CD4-positive, alpha-beta T cell treated with Interleukin-6 for 4 hours (primary cell): ENCODE results near the gene GPX8.

Experiments
- DNase-seq: peaks from one replicate; pipeline ENCODE4 v3.0.0-alpha.2; 2020; ENCODE audit warnings: mixed read lengths

GPX8 gene

GRCh38 chr5:55172937-55173686 lies 13.1 kb downstream of the GPX8 start, which contains the start of gene CDC20B:
Gene CDC20B (minus strand): TSS chr5:55173177. CDS start chr5:55173000, 177 bp downstream.
- DNase-seq = peak; percentile 74

GRCh38 chr5:55173687-55174230 lies 13.8 kb downstream of the GPX8 start:
- DNase-seq = no peak

DNA sequence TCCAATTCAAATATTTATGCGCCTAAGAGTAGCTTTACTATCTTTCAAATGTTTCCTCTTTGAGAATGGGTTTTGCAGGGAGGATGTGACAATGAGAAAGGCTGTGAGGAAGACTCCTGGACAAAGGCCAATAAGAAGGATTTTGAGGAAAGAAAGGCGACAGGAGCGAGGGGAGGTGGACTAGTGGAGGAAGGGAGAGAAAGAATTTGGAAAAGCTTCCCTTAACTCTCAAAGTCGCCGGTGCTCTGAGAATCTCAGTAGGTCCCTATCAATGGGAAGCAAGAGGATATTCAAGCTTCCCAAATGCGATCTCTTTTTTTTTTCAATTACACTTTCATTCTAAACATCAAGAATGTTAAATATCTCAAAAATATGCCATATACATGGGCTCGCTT lies 15.8 kb downstream of the GPX8 start:
- DNase-seq = no peak

GRCh38 chr5:55176176-55176818 lies 16.3 kb downstream of the GPX8 start:
- peak; percentile 4 for DNase-seq

GRCh38 chr5:55177078-55177477 lies 17.1 kb downstream of the GPX8 start:
- DNase-seq = no peak

- DNase-seq = no peak
These were observed 20.0 kb downstream of the GPX8 start for GRCh38 chr5:55180016-55180415.

DNA sequence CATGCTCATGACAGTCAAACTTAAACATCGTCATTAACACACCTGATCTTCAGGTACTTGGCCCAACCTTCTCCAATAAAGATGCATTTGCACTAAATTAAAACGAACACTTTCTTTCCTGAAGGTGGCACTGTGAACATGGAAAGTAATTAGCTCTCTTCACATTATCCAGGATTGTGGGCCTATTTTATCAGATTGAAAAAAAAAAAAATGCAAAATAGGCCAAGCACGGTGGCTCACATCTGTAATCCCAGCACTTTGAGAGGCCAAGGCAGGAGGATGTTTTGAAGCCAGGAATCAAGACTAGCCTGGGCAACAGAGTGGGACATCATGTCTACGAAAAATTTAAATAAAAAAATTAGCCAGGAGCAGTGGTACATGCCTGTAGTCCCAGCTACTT lies 27.4 kb downstream of the GPX8 start:
- no peak for DNase-seq

- DNase-seq = no peak
These were observed 28.9 kb downstream of the GPX8 start for GRCh38 chr5:55188656-55189540.

- DNase-seq = no peak
These were observed 31.2 kb downstream of the GPX8 start for GRCh38 chr5:55191165-55191564.

- DNase-seq = no peak
These were observed 45.0 kb downstream of the GPX8 start for GRCh38 chr5:55205001-55205400.

DNA sequence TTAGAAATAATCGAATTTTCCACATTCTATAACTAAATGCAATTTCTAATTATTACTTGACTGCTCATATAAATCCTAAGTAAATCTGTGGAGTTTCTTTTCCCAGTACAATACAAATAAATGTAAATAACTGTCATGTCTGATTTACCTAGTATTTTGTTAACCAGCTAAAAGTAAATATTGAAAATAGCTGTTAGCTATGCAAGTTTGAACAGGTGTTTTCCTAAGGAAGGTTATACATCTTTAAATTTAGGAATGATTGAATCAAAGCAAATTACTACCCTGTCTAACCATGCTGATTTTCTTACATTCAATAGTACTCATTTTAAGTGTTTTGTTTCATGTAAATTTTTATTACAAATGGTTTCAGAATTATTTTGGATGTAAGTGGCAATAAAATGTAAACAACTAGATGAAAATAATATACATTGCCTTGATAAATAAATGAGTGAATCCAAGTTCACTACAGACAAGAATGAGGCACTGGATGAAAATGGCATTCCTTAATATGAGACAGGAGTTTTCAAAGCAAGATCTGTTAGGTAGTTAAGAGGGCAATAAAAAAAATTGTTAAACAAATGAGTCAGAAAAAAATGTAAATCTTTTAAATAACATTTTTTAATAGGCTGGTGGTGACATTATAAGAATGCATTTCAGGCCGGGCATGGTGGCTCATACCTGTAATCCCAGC lies 51.4 kb downstream of the GPX8 start:
- DNase-seq = no peak
